ENCODE measurements around the gene LRRC25. TPM values are rescaled to one million over a fixed set of nuclear protein-coding genes. Genes with fewer than 3 reads are reported as not detected.

LRRC25 gene
- total RNA-seq, 1 experiment from 2014 or later = 0.31 TPM

DNA sequence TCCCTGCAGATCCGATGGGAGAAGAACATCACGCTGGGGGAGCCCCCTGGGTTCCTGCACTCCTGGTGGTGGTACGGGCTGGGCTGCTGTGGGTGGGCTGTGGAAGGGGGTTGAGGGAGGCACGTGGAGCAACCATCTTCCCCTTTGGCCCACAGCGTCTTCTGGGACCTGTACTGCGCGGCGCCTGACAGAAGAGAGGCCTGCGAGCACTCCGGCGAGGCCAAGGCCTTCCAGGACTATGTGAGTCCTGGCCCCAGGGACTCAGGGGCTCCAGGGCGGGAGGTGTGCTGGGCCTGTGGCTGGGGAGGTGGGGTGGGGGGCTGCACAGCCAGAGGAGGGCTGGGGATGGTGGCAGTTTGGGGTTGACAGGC is 30.3 kb upstream of the LRRC25 start (continued):
- TF ChIP-seq AR (CRISPR knock-in tag; IDR thresholded peaks at IDR 0.05) = no peak
- TF ChIP-seq TEAD1 (CRISPR knock-in tag; IDR thresholded peaks at IDR 0.05) = no peak
- no peak for TF ChIP-seq ZNF138 (CRISPR knock-in tag; conservative IDR thresholded peaks at IDR 0.05)
- TF ChIP-seq ETV6 (CRISPR knock-in tag; IDR thresholded peaks at IDR 0.05) = no peak
- TF ChIP-seq RELA (CRISPR knock-in tag; IDR thresholded peaks at IDR 0.05; ENCODE audit: borderline replicate concordance) = no peak

- no peak overlapping the region for H3K27ac Mint-ChIP-seq
- POLR2A ChIA-PET = no interaction called here
- no peak overlapping the region for H3K4me3 Mint-ChIP-seq
- no peaks in the 10 kb centered on the region for H3K27me3 Mint-ChIP-seq (ENCODE audit: low read depth)
- H3K9me3 Mint-ChIP-seq = no peaks in the 10 kb centered on the region
- CTCF ChIA-PET = interaction anchor here (0.6 to 2.2 kb wide), 3 partner anchors 8 to 35 kb away, joined by 3 to 31 read pairs (median 4); partner anchors contain the start of gene SSBP4
- no peaks in the 10 kb centered on the region for H3K36me3 Mint-ChIP-seq
- ATAC-seq = no peak
- DNase-seq (ENCODE audit: low spot score) = no peak
- peaks cover 29% of the 10 kb centered on the region for H3K4me1 Mint-ChIP-seq
- TF ChIP-seq, protein P1, sequence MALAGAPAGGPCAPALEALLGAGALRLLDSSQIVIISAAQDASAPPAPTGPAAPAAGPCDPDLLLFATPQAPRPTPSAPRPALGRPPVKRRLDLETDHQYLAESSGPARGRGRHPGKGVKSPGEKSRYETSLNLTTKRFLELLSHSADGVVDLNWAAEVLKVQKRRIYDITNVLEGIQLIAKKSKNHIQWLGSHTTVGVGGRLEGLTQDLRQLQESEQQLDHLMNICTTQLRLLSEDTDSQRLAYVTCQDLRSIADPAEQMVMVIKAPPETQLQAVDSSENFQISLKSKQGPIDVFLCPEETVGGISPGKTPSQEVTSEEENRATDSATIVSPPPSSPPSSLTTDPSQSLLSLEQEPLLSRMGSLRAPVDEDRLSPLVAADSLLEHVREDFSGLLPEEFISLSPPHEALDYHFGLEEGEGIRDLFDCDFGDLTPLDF (CRISPR knock-in tag; IDR thresholded peaks at IDR 0.05) = no peak
- TF ChIP-seq FOXK1 (CRISPR knock-in tag; IDR thresholded peaks at IDR 0.05) = no peak
- TF ChIP-seq MXD4 (CRISPR knock-in tag; IDR thresholded peaks at IDR 0.05; ENCODE audit: borderline replicate concordance) = no peak
- TF ChIP-seq, protein P2, sequence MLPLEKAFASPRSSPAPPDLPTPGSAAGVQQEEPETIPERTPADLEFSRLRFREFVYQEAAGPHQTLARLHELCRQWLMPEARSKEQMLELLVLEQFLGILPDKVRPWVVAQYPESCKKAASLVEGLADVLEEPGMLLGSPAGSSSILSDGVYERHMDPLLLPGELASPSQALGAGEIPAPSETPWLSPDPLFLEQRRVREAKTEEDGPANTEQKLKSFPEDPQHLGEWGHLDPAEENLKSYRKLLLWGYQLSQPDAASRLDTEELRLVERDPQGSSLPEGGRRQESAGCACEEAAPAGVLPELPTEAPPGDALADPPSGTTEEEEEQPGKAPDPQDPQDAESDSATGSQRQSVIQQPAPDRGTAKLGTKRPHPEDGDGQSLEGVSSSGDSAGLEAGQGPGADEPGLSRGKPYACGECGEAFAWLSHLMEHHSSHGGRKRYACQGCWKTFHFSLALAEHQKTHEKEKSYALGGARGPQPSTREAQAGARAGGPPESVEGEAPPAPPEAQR (CRISPR knock-in tag; IDR thresholded peaks at IDR 0.05) = no peak
- TF ChIP-seq ETV6 (CRISPR knock-in tag; IDR thresholded peaks at IDR 0.05) = no peak
- TF ChIP-seq AR (CRISPR knock-in tag; IDR thresholded peaks at IDR 0.05) = no peak
- TF ChIP-seq, protein P3, sequence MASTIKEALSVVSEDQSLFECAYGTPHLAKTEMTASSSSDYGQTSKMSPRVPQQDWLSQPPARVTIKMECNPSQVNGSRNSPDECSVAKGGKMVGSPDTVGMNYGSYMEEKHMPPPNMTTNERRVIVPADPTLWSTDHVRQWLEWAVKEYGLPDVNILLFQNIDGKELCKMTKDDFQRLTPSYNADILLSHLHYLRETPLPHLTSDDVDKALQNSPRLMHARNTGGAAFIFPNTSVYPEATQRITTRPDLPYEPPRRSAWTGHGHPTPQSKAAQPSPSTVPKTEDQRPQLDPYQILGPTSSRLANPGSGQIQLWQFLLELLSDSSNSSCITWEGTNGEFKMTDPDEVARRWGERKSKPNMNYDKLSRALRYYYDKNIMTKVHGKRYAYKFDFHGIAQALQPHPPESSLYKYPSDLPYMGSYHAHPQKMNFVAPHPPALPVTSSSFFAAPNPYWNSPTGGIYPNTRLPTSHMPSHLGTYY (CRISPR knock-in tag; IDR thresholded peaks at IDR 0.05) = no peak
- TF ChIP-seq SP1 (CRISPR knock-in tag; conservative IDR thresholded peaks at IDR 0.05) = no peak
- TF ChIP-seq, protein P4, sequence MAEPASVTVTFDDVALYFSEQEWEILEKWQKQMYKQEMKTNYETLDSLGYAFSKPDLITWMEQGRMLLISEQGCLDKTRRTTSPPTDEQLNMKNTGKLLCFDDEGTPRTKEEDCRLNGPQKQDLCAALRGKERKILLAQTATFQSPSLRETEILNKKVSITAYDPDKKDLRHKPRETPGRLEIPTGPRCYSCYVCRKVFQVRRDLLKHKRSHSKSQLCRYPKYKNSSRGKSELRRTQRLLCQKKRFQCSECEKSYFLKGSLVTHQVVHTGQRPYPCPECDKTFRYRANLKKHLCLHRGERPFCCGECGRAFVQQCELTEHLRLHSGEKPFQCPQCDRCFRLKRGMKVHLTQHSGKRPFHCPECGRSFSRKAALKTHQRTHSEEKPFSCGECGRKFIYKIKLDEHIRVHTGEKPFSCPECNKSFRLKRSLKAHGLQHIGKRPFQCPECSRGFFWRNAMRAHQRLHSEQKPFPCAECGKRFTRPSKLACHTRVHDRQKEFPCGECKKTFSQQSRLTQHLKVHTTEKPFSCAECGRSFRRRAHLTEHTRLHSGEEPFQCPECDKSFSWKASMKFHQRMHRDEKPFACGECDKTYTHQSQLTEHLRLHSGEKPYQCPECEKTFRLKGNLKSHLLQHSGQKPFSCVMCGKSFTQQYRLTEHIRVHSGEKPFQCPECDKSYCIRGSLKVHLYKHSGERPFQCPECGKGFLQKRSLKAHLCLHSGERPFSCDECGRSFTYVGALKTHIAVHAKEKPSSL (CRISPR knock-in tag; conservative IDR thresholded peaks at IDR 0.05) = no peak
- TF ChIP-seq TEAD1 (CRISPR knock-in tag; IDR thresholded peaks at IDR 0.05) = no peak
- no peak for TF ChIP-seq ARID4B (CRISPR knock-in tag; IDR thresholded peaks at IDR 0.05; ENCODE audit: borderline replicate concordance)
- no peak for TF ChIP-seq SMAD4 (CRISPR knock-in tag; IDR thresholded peaks at IDR 0.05)
- no peak for TF ChIP-seq PREB (CRISPR knock-in tag; IDR thresholded peaks at IDR 0.05; ENCODE audit: borderline replicate concordance)
- no peak for TF ChIP-seq HMGA2 (CRISPR knock-in tag; IDR thresholded peaks at IDR 0.05)
- TF ChIP-seq ZNF219 (CRISPR knock-in tag; IDR thresholded peaks at IDR 0.05; ENCODE audit: borderline replicate concordance) = no peak
Measured at GRCh38 chr19:18427080-18427742, 29.8 kb upstream of the LRRC25 start.

All from WTC11 (cell line).